SH-SY5Y (cell line): Measurements from ENCODE around the gene GMPR.

Experiments used
- GATA2 ChIP-seq: IDR thresholded peaks from 2 replicates; pipeline ENCODE4 v1.6.1; 2011; ENCODE audit warnings: mild to moderate bottlenecking, low read depth, low read length
- GATA3 ChIP-seq: IDR thresholded peaks from 2 replicates; pipeline ENCODE4 v1.6.1; 2011; ENCODE audit warnings: low read depth, mild to moderate bottlenecking, low read length, moderate library complexity

DNA sequence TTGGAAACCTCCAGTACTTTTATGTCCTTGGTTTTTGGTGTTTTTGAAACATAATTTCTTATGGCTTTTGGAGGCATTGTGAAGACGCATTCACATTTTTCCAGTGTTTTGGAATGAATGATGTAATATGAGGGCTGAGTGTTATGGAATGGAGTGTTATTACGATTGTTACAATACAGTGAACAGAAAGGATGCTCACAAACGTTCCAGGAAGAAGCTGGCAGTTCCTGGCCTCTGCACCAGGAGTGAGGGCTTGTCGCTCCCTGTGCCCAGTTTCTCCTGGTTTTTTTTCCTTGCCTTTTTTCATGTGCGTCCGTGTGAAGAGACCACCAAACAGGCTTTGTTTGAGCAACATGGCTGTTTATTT, 20.3 kb downstream of the GMPR start:
- TF ChIP-seq GATA3 = no peak
- TF ChIP-seq GATA2 = no peak
